B cell (primary cell): ENCODE data around the gene ZNF365. TPM values are rescaled to one million over a fixed set of nuclear protein-coding genes. Genes with fewer than 3 reads are reported as not detected.

ENCODE experiments used
- ATAC-seq: fragments of 200-7000 bp; cut with Tn5 transposase; one replicate; pipeline ENCODE4 v1.10.0; 2021; ENCODE audit warnings: low read depth, mild to moderate bottlenecking, moderate number of reproducible peaks, moderate library complexity
- CTCF ChIA-PET: fragments of 350-600 bp; sonication (Branson Sonifier 250); formaldehyde crosslinking; loops from one replicate; lab custom pipeline; 2021; ENCODE audit warnings: antibody characterized with exemption, inconsistent platforms; lab: Charles Lee
- POLR2A ChIA-PET: fragments of 350-600 bp; sonication (Branson Sonifier 250); formaldehyde crosslinking; loops from one replicate; lab custom pipeline; 2021; ENCODE audit warnings: antibody characterized with exemption; lab: Charles Lee
- DNase-seq: peaks from one replicate; pipeline ENCODE4 v3.0.0; 2013
- H2AFZ ChIP-seq: 2 replicates; pipeline ENCODE4 v1.6.1; 2012; ENCODE audit warnings: mild to moderate bottlenecking, low read depth, low read length; ENCODE audit not compliant: insufficient read depth, poor library complexity, severe bottlenecking
- H3K27ac ChIP-seq, 2 donors: 1 replicate in 1 of 2; 2 replicates in 1 of 2; pipeline ENCODE4 v1.5.1; 2012 to 2013; ENCODE audit warnings: low read length in 2 of 2, mild to moderate bottlenecking in 2 of 2, moderate library complexity in 1 of 2
- H3K27me3 ChIP-seq, 4 experiments: fragments of 200-600 bp in 1 of 4; sonication (generic) in 1 of 4; replicated peaks in 1 of 4; 1 replicate in 2 of 4; 2 replicates in 2 of 4; pipeline versions ENCODE4 v1.6.1 to v1.7.0; 2013 to 2016; ENCODE audit warnings: low read length in 3 of 4, mild to moderate bottlenecking in 2 of 4, mixed read lengths in 1 of 4, moderate library complexity in 1 of 4; ENCODE audit not compliant: insufficient read depth in 4 of 4, control insufficient read depth in 3 of 4; ENCODE audit errors: control extremely low read depth in 1 of 4
- H3K36me3 ChIP-seq, 2 experiments: replicated peaks in 1 of 2; 1 replicate in 1 of 2; 2 replicates in 1 of 2; pipeline versions ENCODE4 v1.6.1 to v1.7.1; 2013; ENCODE audit warnings: low read length in 1 of 2; ENCODE audit not compliant: insufficient read depth in 2 of 2, control insufficient read depth in 1 of 2; ENCODE audit errors: control extremely low read depth in 1 of 2, extremely low read depth in 1 of 2
- H3K4me1 ChIP-seq, 2 donors: fragments of 200-600 bp in 1 of 2; sonication (generic) in 1 of 2; 1 replicate in 1 of 2; 2 replicates in 1 of 2; pipeline versions ENCODE4 v1.5.1 to v1.6.1; 2013 to 2017; ENCODE audit warnings: low read length in 2 of 2; ENCODE audit not compliant: control insufficient read depth in 2 of 2, insufficient read depth in 2 of 2
- H3K4me2 ChIP-seq: replicated peaks from 2 replicates; pipeline ENCODE3; 2012; ENCODE audit warnings: mild to moderate bottlenecking, low read depth, low read length; ENCODE audit not compliant: poor library complexity, severe bottlenecking
- H3K4me3 ChIP-seq, 5 experiments: fragments of 200-600 bp in 1 of 5; sonication (generic) in 1 of 5; 1 replicate in 3 of 5; 2 replicates in 2 of 5; pipeline versions ENCODE4 v1.5.1 to v1.7.0; 2011 to 2016; ENCODE audit warnings: low read length in 4 of 5, mild to moderate bottlenecking in 4 of 5, low read depth in 2 of 5, control low read depth in 1 of 5, moderate library complexity in 1 of 5; ENCODE audit not compliant: insufficient read depth in 1 of 5; ENCODE audit errors: control extremely low read depth in 1 of 5, extremely low read depth in 1 of 5
- H3K79me2 ChIP-seq: fragments of 200-600 bp; sonication (generic); one replicate; pipeline ENCODE4 v1.6.0; 2016; ENCODE audit warnings: low read length; ENCODE audit not compliant: control insufficient read depth, insufficient read depth
- H3K9ac ChIP-seq: fragments of 200-600 bp; sonication (generic); 2 replicates; pipeline ENCODE4 v1.6.1; 2017; ENCODE audit warnings: mild to moderate bottlenecking, low read length, moderate library complexity
- H3K9me3 ChIP-seq, 3 donors: one replicate each; pipeline versions ENCODE4 v1.6.1 to v1.7.1; 2013; ENCODE audit warnings: low read length in 2 of 3; ENCODE audit not compliant: control insufficient read depth in 2 of 3, insufficient read depth in 1 of 3; ENCODE audit errors: control extremely low read depth in 1 of 3
- H4K20me1 ChIP-seq: 2 replicates; pipeline ENCODE4 v1.6.0; 2012; ENCODE audit warnings: mild to moderate bottlenecking, low read length; ENCODE audit not compliant: insufficient read depth, control insufficient read depth, poor library complexity, severe bottlenecking
- H3K27ac Mint-ChIP-seq: one replicate; pipeline ENCODE4 v1.8.0; 2021; ENCODE audit warnings: mixed read lengths
- H3K27me3 Mint-ChIP-seq: one replicate; pipeline ENCODE4 v1.8.0; 2021; ENCODE audit warnings: mixed read lengths
- H3K4me1 Mint-ChIP-seq: one replicate; pipeline ENCODE4 v1.8.0; 2021; ENCODE audit warnings: mixed read lengths
- H3K4me3 Mint-ChIP-seq: one replicate; pipeline ENCODE4 v1.8.0; 2021; ENCODE audit warnings: mixed read lengths
- H3K9me3 Mint-ChIP-seq: one replicate; pipeline ENCODE4 v1.8.0; 2022; ENCODE audit warnings: mixed read lengths; ENCODE audit not compliant: insufficient read depth
- WGBS: methylation state at CpG from one replicate; pipeline ENCODE4 v1.1.5; 2013; ENCODE audit warnings: missing lambda C conversion rate; ENCODE audit not compliant: insufficient coverage; 5-methylcytosine and 5-hydroxymethylcytosine counted together
- intact Hi-C: fragments of 100-400 bp; cut with micrococcal nuclease; formaldehyde crosslinking; loops from one replicate; pipeline ENCODE4 v1.10.0; 2022
- polyA plus RNA-seq: library from polyadenylated mRNA; depleted of rRNA; stranded (reverse); fragments of >200 nt; gene quantifications from 2 replicates; pipeline ENCODE4 v1.2.3, GENCODE V29; 2012
- total RNA-seq, 2 donors: library from RNA; stranded (reverse); fragments of 120-200 nt in 1 of 2; gene quantifications; 1 replicate in 1 of 2; 2 replicates in 1 of 2; pipeline versions ENCODE4 v1.2.3 to v1.2.4, GENCODE V29; 2013 to 2022
- TF ChIP-seq, protein P1 (sequence below): fragments of 200-600 bp; IDR thresholded peaks from one replicate; pipeline ENCODE4 v1.8.0; 2022; ENCODE audit warnings: antibody characterized with exemption, mild to moderate bottlenecking

Gene ZNF365
- total and polyA plus RNA-seq, 2 donors (not counting 1 experiment from before 2014, with no cell fraction given) = 0.06 to 0.34 TPM

DNA sequence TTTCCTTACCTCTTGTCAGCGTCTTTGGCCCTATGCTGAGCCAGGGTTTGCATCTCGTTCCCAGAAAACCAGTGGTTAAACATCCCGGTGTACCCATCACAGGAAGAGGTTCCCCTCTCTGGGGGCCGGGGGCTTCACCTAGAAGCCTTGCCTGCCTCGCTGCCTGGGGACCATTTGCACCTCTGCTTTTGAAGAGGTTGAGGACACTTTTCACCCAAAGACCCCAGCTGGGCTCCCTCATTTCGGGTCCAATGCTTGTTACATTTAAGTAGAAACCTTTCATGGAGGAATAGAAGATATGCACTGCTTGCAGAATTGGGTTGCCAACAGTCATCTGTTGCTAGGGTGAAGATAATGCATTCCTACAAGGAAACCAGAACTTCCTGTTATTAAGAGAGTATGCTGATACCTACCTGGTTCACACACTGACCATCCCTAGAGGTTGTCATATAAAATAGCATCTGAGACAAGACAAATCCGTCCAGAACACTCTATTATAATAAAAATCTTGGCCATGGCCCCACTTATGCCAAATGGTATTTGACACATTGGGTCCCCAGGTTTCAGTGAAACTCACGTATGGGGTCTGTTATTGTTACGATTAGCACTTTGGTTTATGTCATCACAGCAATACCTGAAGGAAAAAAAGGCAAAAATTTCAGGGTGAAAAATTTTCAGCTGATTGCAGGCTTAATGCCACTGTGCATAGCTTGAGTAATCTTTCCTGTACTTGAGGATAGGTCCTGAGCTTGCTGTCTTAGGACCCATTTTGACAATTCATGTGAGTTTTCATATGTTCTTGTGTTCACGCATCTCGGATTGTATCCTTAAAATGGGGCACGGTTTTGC is 917 bp downstream of the ZNF365 start:
- TF ChIP-seq, protein P1, sequence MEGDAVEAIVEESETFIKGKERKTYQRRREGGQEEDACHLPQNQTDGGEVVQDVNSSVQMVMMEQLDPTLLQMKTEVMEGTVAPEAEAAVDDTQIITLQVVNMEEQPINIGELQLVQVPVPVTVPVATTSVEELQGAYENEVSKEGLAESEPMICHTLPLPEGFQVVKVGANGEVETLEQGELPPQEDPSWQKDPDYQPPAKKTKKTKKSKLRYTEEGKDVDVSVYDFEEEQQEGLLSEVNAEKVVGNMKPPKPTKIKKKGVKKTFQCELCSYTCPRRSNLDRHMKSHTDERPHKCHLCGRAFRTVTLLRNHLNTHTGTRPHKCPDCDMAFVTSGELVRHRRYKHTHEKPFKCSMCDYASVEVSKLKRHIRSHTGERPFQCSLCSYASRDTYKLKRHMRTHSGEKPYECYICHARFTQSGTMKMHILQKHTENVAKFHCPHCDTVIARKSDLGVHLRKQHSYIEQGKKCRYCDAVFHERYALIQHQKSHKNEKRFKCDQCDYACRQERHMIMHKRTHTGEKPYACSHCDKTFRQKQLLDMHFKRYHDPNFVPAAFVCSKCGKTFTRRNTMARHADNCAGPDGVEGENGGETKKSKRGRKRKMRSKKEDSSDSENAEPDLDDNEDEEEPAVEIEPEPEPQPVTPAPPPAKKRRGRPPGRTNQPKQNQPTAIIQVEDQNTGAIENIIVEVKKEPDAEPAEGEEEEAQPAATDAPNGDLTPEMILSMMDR = no peak

More for the DNA sequence above, 917 bp downstream of the ZNF365 start:
- DNase-seq (peak; percentile 49), ATAC-seq (peak; percentile 49)
- no peak overlapping the region for H3K27ac Mint-ChIP-seq
- intact Hi-C loops = loop anchor here (10.0 kb wide), 2 partner anchors 110 to 470 kb away; partner anchors contain the start of genes ARID5B and RTKN2
- Histone ChIP-seq H4K20me1 (no peaks in the 10 kb centered on the region), H3K4me2 (peak overlapping the region; percentile 94), H3K9me3 (no peaks in the 10 kb centered on the region), H3K9ac (peak overlapping the region; percentile 63), H2AFZ (peak overlapping the region; percentile 71), H3K79me2 (no peaks in the 10 kb centered on the region), H3K27ac (no peak overlapping the region), H3K4me3 (peak overlapping the region in 3 of 5 experiments; percentile 29 to 67 (median 51)), H3K27me3 (peaks cover 0 to 15% (median 9%) of the 10 kb centered on the region in 4 experiments), H3K4me1 (peaks cover 12% of the 10 kb centered on the region in 2 donors), H3K36me3 (no peaks in the 10 kb centered on the region)
- no peaks in the 10 kb centered on the region for H3K9me3 Mint-ChIP-seq
- ChIA-PET CTCF (interaction anchor here (1.3 kb wide), 1 partner anchor 624 kb away, joined by 3 read pairs; no protein-coding TSS in a partner anchor), POLR2A (no interaction called here)
- H3K27me3 Mint-ChIP-seq = peaks cover 27% of the 10 kb centered on the region
- peak overlapping the region; percentile 87 for H3K4me3 Mint-ChIP-seq
- WGBS = 61% methylated on average over 7 of the region's 12 CpGs
- peaks cover 11% of the 10 kb centered on the region for H3K4me1 Mint-ChIP-seq
